Measurements from ENCODE around the gene PCMT1.
"Not testable (repeated sequence)": the region's sequence is repeated elsewhere in the genome, so short reads cannot be mapped to it uniquely, and the experiment has no call there.

DNA sequence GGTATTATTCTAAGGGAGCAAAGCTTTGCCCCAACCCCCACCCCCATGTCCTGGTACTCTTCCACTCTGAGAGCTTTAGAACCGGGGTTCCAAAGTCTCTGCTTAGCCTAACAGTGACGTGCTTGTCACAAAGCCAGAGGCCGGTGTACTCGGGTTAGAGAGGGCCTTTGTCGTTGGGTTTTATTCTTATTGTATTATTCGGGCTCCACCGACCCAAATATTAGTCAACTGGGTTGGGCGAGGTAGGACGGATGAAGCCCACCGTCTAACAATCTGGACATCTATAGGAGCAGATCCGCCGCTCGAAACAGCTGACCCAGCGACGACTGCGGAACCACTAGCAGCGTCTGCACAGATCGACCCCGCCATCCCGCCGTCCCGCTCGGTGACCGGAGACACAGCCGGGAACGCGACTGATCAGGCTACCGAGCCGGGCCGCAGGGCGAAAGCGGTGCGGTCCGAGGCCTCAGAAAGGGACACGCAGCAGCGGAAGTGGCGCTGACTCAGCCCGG, 403 bp upstream of the PCMT1 start:
- not testable (repeated sequence) for TF ChIP-seq POLR2A, CTCF (IDR thresholded peaks at IDR 0.05)

Measured in testis (tissue), 2 donors.